Activated CD8-positive, alpha-beta memory T cell treated with anti-CD3 and anti-CD28 coated beads for 4 hours (primary cell): Measurements from ENCODE around the gene TMCO4.

ENCODE experiments used
- DNase-seq, 2 donors: peaks; one replicate each; pipeline ENCODE4 v3.0.0-alpha.2; 2020; ENCODE audit warnings: low read depth in 2 of 2

The TMCO4 gene

DNA sequence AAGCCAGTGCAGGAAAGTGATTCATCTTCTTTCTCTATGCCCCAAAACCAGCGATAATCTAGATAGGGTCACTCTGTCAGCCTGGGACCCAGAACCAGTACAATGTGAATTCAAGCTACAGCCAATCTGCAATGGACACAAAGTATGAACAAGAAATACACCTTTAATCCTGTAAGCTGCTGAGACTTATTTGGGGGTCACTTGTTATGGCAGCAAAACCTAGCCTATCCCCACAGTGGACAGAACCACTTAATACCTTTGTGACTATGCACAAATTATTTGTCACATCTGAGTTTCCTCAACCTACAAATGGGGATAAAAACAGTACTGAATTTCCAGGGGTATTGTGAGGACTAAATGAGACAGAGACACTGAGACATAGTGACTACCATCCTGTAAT is 50.0 kb downstream of the TMCO4 start:
- DNase-seq, result no peak

DNA sequence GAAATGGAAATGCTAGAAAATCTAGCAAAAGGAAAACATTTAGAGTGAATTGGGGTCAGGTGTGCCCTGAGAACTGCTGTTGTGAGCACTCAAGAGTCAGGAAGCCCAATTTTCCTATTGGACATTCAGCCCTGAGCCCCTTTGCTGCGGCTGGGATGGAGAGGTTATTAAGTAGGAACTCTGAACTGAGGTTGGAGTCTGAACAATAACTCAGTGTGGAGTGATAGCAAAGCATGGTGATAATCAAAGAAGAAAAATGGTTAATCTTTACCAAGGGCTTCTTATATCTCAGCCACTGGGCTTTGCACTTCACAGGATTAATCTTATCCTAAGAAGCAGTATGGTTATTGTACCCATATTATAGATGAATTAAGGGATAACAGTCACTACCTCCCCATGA is 52.0 kb downstream of the TMCO4 start:
- no peak for DNase-seq

DNA sequence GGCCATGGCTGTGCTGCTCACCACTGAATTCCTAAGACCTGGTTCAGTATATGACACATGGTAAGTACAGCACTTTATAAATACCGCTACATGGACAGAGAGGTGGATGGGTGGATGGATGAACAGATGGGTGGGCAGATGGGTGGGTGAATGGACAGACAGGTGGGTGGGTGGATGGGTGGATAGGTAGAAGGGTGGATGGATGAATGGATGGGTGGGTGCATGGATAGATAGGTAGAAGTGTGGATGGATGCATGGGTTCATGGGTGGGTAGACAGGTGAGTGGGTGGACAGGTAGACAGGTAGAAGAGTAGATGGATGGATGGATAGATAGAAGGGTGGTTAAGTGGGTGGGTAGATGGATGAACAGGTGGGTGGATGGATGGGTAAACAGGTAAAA is 54.8 kb downstream of the TMCO4 start:
- DNase-seq, result no peak

DNA sequence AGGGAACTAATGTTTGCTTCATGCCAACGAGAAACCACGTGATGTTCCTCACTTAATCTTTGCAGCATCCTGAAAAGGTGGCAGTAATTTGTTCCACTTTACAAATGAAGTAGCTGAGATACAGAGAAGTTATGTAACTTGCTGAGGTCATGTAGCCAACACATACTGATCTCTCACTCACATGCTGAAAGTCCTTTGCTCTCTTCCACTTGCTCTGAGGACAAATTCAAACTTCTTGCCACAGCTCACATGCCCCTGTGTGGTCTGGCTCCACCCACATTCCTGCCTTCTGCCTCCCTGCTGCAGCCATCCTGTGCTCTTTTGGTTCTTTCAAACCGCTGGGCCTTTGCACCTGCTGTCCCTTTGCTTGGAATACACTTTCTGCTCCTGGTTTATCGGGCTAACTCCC is 55.4 kb downstream of the TMCO4 start:
- DNase-seq, result no peak

DNA sequence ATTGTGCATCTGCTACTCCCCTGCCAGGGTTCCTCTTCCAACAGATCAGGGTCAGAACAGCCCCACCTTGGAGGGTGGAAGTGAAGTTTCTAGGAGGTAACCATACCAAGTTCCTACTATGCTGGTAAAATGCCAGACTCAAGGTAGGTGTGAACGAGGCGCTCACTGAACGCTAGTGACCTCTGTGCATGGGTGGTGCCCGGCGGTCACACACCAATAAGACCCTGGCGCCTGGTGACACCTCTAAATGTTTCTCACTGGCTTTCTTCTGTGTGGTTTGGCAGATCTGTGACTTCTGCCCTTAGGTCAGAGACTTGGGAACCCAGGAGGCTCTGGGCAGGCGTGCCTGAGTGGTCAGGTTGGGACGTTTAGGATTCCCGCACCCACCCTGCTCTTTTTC is 55.9 kb downstream of the TMCO4 start:
- no peak for DNase-seq

DNA sequence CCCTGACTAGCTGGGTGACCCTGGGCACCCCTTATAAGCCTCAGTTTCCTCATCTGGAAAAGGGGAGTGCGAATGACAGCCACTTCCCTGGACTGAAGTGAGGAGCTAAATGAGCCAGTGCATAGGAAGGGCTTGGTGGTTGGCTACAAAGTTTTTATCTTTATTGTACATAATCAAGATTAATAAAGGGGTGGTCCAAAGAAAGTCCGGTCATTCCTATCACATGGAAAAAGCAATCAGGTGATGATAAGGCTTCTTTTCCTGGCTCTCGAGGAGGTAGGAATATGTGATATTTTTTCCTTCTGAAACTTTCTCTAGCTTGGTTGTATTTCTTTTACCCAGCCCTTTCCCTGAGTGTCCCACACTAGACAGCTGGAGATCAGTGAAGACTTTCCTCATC is 56.5 kb downstream of the TMCO4 start:
- no peak for DNase-seq

DNA sequence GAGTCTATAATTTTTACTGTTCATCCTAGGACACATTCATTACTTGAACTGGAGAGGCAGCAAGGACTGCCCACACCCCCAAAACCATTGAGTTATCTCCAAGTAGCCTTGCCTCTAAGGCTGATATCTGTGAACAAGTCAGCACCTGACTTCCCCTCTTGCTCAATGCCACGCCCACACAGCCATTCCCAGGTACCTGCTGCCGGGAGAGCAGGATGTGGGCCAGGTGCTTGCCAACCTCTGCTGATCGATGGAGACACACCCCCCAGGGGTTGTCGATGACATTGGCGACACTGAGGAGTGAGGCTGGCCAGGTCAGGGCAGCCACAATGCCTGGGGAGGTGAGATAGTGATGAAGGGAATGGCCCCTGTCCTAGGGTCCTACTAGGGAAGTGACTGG is 60.1 kb downstream of the TMCO4 start:
- no peak for DNase-seq

DNA sequence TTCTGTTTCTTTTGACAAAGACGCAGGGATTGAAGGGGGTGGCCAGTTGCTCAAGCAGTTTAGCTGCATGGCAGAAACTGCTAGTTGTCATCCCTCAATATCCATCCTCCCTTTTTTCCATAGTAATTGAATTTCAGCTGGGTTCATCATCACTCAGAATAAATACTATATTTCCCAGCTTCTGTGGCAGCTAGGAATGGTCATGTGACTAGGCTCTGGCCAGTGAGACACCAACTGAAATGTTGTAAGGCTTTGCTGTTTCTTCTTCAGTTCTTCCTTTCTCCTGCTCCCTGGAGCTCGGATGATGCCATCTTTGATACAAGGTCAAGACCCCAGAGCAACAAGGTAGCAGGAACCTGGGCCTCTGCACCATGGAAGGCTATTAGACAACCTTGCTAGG is 61.0 kb downstream of the TMCO4 start:
- DNase-seq, result no peak

DNA sequence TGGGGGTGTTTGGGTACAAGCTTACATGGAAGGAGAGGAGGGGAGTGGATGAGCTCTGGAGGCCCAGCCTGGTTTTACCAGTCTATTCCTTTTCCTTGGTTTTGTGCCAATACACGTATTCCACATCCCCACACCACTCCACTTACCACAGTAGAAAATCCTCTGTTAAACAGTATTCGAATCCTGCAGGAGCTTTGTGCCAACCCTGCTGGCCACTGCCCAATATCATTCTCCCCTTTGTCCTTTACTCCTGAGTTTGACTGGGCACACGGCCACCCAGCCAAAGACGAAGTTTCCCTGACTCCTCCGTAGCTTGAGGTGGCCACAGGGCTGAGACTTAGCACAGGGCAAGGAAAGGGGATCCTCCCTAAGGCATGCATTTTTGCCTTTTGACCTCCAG is 61.6 kb downstream of the TMCO4 start:
- no peak for DNase-seq

DNA sequence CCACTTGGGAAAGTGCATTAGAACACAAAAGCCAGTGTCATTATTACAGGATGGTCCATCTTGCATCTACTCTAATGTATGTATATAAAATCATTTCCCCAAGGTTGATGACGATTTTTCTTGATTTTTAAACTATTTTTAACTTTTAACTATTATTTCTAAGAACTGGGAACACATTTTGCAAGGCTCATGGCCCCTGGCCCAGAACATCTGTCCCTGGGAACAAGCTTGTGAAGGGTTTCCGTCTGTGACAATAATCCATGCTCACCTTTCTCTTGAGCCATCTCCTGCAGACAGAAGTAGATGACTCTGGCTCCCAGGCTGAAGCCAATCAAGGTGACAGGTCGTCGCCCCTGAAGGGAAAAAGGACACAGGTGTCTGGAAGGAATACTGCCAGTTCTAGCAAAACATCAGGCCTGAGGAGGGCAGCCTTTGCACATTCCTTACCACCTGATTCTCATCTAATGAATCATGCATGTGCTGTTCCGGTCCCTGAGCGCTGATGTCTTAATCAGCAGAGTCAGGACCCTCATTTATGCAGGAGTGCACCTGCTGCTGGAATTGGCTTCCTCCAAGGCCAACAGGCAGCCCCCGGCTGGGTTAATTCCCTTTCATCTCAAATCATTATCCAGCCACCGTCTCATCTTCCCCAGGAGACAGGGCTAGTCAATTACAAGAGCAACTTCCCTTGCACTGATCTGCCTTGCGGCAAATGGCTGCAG is 62.5 kb downstream of the TMCO4 start:
- DNase-seq, result no peak

DNA sequence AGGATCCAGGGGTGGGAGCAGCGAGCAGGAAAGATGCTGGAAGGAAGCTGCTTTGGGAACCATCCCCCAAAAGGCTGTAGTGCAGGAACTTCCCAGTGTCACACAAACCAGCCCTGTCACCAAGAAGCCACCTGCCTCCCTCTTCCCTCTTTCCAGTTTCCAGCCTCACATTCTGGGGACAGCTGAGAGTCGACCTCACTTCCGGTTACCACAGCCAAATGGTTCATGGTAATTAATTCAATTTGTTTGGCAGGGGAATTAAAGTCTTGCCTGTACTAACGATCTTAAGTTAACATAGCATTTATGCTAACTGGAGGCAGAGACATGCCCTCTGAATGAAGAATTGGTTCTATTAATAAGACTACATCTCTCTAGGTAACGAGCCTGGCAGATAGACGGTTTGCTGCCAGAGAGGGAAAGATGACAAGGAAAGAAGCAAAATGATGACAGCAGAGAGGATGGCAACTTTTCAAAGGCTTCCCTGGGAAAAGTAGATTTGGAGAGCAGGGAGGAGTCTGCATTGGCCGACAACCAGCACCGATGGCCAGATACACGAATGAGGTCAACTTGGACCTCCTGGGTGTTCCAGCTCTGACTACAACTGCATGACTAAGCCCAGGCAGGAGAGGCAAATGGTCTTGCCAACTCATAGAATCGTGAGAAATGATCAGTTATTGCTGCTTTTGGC is 64.1 kb downstream of the TMCO4 start:
- no peak for DNase-seq

DNA sequence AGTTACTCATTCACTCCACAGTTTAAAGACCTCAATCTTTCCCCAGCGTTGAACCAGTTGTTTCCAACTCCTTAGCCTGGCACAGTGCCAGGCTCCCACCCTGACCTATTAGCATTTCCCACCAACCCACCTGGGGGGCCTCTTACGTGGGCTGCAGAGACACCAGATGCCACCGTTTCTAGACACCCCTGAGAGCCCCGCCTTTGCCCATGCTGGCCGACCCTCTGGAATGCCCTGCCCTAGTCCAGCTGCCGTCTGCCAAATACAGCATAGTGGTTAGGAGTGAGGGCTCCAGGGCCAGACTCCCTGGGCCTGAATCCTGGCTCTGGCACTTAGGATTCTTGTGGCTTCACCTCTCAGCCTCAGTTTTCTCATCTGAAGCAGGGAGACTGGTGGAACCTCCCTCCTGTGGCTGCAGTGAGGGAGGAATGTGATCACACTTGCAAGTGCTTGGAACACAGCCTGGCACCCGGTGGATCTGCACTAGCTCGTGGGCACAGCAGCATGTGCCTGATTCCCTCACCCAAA is 65.2 kb downstream of the TMCO4 start:
- DNase-seq, result no peak

DNA sequence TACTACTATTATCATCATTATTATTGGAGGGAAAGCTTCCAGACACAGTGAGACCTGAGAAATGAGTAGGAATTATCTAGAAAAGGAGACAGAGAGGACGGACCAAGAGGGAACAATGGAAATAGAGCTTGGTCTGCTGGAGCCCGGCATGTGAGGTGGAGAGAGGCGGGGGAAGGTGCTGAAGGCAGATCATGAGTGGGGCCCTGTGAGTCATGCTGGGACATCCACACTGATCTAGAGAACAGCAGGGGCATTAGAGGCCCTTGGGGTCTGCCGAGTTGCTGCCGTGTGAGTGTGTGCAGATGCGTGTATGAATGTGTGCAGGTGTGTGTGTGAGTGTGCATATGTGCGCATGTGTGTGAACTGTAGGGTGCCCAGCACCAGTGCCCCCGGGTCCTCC is 65.7 kb downstream of the TMCO4 start:
- no peak for DNase-seq

DNA sequence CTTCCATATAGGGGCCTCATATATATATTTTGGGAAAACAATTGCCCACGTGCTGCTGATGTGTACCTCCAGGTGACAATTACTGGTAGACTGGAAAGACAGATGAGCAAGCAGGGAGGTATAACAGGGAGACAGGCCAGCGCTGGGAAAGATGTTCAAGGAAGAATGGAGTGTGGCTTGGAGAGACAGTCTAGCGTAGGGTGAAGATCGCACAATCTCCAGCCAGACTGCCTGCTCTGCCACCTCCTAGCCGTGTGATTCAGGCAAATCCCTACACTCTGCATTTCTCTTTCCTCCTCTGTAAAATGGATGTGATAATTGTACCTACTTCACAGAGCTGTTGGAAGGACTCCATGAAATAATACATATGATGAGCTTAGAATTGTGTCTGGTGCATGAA is 66.1 kb downstream of the TMCO4 start:
- no peak for DNase-seq

DNA sequence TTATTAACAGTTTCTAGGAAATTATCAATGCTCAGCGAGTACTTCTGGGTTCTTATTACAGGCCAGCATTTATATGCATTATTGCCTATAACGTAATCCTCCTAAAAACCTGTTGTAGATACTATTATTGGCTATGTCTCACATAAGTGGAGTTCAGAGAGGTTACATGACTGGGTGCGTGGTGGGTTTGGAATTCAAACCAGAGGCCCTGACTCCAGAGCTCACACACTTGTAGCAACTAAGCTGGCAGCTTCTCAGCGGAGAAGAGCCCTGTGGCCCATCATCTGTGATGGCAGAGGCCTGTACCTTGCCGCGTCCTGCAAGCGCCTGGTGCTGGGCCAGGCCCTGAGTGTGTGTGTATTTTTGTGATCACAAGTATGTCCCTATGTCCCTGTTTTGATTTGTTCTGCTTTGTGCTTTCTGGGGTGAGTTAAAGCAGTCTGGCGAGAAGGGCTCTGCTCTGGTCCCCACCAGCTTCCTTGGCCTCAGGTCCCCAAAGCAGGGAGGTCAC is 68.3 kb downstream of the TMCO4 start:
- DNase-seq, result no peak

DNA sequence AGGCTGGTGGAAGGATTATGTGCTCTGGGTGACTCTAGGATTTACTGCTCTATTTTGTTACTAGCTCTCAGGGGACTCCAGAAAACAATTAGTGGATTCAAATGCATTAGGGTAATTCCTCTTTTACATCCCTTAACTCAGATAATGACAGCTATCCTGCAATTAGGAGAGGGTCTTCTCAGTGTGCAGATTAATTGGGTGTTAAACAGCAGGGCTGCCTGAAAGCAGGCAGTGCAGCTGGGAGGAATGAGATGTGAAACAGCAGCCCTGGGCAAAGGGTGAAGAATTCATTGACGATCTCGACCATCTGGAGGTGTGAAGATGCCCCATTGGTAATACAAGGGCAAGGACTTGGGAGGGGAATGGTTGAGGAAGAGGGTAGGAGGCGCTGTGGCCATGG is 68.9 kb downstream of the TMCO4 start:
- DNase-seq, result no peak

DNA sequence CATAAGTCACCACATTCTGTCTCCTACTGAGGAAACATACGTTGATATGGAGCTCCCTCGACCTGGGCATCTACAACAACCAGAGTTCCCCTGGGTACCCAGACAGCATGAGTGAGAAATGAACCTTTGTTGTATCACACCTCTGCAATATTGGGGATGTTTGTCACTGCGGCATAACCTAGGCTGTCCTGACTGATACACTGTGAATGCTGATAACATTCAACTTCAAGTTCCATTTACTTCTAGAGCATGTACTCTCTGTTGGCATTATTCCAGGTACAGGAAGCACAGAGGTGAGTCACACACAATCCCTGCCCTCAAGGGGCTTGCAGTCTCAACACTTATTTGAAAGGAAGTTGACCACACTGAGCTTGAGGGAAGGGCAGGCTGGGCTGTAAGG is 69.5 kb downstream of the TMCO4 start:
- DNase-seq, result no peak

DNA sequence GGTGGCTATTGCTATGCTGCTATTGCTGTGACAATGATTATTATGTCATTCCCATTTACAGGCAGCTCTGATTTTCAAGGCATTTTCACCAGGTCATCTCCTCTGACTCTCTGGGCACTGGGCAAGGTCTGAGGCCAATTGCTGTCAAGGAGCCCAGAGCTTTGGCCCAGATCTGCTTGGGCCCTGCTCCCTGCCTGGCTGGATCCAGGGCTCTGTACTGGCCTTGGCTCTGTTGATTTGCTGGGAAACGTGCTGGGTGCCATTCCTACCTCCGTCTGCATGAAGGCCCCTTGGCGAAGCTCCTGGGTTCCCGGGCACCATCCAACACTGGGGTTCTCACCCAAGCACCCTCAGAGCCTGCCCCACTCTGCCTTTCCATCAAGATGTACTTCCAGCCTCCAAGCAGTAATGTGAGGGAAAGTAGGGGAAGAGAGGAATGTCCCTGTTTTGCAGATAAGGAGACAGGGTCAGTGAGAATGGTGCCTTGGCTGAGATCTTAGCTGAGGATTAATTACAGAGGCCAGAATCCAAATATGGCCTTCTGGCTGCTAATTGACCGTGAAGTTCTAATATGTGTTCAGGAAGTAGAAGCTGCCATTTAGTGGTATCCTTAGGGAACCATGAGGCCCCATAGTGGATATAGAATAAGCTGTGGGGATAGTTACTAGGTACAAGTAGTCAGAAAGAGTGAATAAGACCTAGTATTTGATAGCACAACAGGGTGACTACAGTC is 71.1 kb downstream of the TMCO4 start:
- no peak for DNase-seq

DNA sequence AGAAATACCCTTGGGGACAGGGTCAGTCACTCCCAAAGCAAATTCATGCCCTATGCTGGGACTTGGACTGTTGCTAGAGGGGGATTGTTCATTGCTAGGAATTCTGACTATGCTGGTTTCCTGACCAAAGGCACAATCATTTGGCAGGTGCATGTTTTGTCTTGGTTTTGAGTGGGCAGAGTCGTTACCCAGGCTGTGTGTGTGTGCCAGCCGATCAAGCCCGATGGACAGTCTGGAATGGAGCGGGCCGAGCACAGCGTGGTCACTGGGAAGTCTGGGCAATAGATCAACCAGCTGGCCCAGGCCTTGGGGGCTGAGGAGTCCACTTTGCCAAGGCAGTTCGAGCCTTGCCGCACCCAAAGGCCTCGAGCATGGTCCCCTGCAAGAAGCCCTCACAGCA is 74.1 kb downstream of the TMCO4 start:
- no peak for DNase-seq

DNA sequence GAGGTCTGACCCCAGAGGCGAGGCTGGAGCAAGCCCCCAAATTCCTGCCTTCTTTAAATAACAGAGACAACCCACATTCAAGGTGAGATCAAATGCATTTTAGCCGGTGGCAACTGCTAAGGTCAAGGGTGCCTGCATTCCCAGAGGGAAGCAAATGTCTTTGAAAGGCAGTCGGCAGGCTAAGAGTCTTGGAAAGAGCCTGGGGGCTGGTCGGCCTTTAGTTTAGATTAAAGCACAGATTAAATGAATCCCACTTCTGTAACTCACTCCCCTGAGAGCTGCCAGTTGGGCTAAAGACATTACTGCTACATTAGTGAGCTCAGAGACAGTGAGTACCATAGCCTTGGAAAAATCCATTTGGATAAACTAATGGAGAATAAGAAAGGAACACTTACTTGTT is 75.8 kb downstream of the TMCO4 start:
- DNase-seq, result no peak

DNA sequence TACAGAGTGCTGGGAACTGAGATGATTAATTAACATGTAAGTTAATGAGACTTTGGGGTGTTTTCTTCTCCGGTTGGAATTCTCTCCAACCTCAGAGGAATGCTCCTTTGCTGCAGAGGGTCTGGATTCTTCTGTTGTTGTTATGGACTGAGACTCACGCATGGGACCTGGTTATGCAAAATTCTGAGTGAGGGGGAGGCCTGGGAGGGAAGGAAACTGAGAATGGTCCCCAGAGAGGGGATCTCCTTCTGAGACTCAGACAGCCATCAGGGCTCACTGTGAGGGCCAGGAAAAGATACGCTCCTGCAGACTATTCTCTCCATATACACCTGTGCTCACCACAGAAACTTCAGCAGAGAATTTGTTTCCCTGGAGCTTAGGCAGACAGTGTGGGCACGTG is 78.7 kb downstream of the TMCO4 start:
- no peak for DNase-seq

DNA sequence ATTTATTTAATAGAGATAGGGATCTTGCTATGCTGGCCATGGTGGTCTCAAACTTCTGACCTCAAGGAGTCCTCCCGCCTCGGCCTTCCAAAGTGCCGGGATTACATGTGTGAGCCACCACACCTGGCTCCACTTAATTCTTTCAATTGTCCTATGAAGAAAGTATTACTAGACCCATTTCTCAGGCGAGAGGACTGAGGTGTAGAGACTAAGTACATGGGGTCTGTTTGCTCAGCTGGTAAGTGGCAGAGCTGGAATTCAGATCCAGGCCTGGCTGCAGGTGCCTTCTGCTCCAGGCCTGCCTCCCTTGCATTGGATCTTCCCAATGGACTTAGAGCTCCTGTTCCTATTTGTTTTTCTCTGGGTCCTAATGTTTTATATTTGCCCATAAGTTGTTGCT is 79.5 kb downstream of the TMCO4 start:
- no peak for DNase-seq

DNA sequence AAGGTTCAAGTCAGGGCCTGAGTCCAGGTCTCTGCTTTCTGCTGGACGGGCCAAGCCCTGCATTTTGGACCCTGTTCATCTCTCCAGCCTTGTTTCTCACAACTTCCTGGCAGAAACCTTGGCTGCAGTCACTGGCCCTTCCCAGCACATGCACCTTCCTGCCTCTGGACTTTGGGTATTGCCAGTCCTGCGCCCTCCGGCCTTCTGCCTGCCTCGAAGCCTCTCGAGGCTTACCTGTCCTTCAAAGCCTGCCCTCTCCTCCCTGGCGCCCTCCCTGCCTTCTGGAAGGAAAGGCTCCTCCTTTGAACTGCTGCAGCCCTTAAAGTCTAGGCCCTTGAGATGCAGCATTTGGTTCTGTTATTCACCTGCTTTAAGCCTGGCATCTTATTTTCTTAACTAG is 82.2 kb downstream of the TMCO4 start:
- no peak for DNase-seq
